ENCODE results near the gene EFCAB14.

Gene EFCAB14

DNA sequence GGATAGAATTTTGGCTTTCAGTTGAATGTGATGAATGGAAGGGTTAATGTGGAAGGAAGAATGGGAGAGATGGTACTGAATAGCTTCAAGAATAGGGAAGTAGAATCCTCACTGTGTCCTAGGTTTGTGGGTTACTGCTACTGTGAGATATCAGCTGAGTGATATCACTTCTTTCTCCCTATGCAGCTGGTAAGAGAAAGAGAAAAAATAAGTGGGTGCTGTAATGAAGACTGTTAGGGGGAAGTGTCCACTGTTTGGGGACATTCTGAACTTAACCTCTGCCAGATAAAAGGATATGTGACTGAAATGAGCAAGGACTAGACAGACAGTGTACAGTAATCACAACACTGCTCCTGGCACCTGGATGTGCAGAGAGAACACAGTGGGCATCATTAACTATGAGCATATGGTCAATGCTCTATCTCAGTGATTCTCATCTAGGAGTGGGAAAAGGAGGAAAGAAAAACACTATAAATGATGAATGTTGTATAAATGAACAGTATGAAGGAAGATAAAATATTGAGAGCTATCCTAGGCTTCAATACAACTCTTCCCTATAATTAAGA is 76.7 kb downstream of the EFCAB14 start:
- Histone ChIP-seq H3K4me2 (ENCODE audit: insufficient read depth, low read length) (no peak overlapping the region), H3K27me3 (ENCODE audit: insufficient read depth, low read length, poor library complexity) (no peaks in the 10 kb centered on the region), H3K79me2 (ENCODE audit: insufficient read depth, low read length) (no peaks in the 10 kb centered on the region), H2AFZ (ENCODE audit: low read depth, low read length) (no peak overlapping the region), H3K4me3 (ENCODE audit: low read depth in 1 of 2, low read length in 2 of 2) (no peak overlapping the region), H3K27ac (ENCODE audit: low read length) (no peak overlapping the region), H3K9me3 (ENCODE audit: insufficient read depth, low read length, severe bottlenecking) (no peaks in the 10 kb centered on the region), H3K9ac (ENCODE audit: low read depth, low read length) (no peak overlapping the region), H3K4me1 (ENCODE audit: insufficient read depth, low read length) (no peaks in the 10 kb centered on the region), H3K36me3 (ENCODE audit: insufficient read depth, low read length) (peaks cover 6% of the 10 kb centered on the region; the same call in 1 of the 2 replicates), H4K20me1 (ENCODE audit: insufficient read depth, low read length) (no peaks in the 10 kb centered on the region)
- DNase-seq (no peak), ATAC-seq (ENCODE audit: insufficient read depth, low read depth) (no peak)
- TF ChIP-seq, protein P1, sequence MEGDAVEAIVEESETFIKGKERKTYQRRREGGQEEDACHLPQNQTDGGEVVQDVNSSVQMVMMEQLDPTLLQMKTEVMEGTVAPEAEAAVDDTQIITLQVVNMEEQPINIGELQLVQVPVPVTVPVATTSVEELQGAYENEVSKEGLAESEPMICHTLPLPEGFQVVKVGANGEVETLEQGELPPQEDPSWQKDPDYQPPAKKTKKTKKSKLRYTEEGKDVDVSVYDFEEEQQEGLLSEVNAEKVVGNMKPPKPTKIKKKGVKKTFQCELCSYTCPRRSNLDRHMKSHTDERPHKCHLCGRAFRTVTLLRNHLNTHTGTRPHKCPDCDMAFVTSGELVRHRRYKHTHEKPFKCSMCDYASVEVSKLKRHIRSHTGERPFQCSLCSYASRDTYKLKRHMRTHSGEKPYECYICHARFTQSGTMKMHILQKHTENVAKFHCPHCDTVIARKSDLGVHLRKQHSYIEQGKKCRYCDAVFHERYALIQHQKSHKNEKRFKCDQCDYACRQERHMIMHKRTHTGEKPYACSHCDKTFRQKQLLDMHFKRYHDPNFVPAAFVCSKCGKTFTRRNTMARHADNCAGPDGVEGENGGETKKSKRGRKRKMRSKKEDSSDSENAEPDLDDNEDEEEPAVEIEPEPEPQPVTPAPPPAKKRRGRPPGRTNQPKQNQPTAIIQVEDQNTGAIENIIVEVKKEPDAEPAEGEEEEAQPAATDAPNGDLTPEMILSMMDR (IDR thresholded peaks at IDR 0.05; ENCODE audit: borderline replicate concordance, extremely low read depth, low read length, poor library complexity, severe bottlenecking): no peak
- no peak for TF ChIP-seq EZH2 (IDR thresholded peaks at IDR 0.05; ENCODE audit: borderline replicate concordance, low read depth, low read length, severe bottlenecking)

- H2AFZ ChIP-seq (ENCODE audit: low read depth, low read length): no peak overlapping the region
- H3K4me3 ChIP-seq (ENCODE audit: low read depth in 1 of 2, low read length in 2 of 2): no peak overlapping the region
- TF ChIP-seq, protein P1 (IDR thresholded peaks at IDR 0.05; ENCODE audit: borderline replicate concordance, extremely low read depth, low read length, poor library complexity, severe bottlenecking): no peak
- no peak for TF ChIP-seq EZH2 (IDR thresholded peaks at IDR 0.05; ENCODE audit: borderline replicate concordance, low read depth, low read length, severe bottlenecking)
- H3K36me3 ChIP-seq (ENCODE audit: insufficient read depth, low read length): peaks cover 18% of the 10 kb centered on the region; the same call in 1 of the 2 replicates
- H3K4me1 ChIP-seq (ENCODE audit: insufficient read depth, low read length): no peaks in the 10 kb centered on the region
- H4K20me1 ChIP-seq (ENCODE audit: insufficient read depth, low read length): no peaks in the 10 kb centered on the region
- H3K9me3 ChIP-seq (ENCODE audit: insufficient read depth, low read length, severe bottlenecking): no peaks in the 10 kb centered on the region
- H3K27ac ChIP-seq (ENCODE audit: low read length): no peak overlapping the region
- DNase-seq: no peak
- no peaks in the 10 kb centered on the region for H3K27me3 ChIP-seq (ENCODE audit: insufficient read depth, low read length, poor library complexity)
- H3K79me2 ChIP-seq (ENCODE audit: insufficient read depth, low read length): no peaks in the 10 kb centered on the region
- H3K4me2 ChIP-seq (ENCODE audit: insufficient read depth, low read length): no peak overlapping the region
- H3K9ac ChIP-seq (ENCODE audit: low read depth, low read length): no peak overlapping the region
- ATAC-seq (ENCODE audit: insufficient read depth, low read depth): no peak
Observed at GRCh38 chr1:46639547-46639946, 79.4 kb downstream of the EFCAB14 start.

DNA sequence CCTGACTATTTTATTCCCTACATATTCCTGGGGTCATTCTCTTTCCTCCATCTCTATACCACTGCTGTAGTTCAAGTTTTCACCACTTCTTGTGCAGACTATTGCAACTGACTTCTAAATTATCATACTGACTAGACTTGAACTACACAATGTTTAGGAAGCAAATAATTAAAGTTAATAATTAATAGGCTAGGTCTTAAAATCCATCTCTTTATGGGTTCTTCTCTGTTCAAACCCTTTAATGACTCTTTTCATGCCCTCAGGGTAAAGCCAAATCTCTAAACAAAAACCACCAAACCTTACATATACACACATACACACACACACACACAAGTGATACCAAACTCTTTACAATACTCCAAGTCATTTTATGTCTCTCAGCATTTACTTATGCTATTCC is 80.0 kb downstream of the EFCAB14 start:
- H3K4me1 ChIP-seq (ENCODE audit: insufficient read depth, low read length): no peaks in the 10 kb centered on the region
- H3K9ac ChIP-seq (ENCODE audit: low read depth, low read length): no peak overlapping the region
- H3K9me3 ChIP-seq (ENCODE audit: insufficient read depth, low read length, severe bottlenecking): no peaks in the 10 kb centered on the region
- DNase-seq (no peak), ATAC-seq (ENCODE audit: insufficient read depth, low read depth) (no peak)
- no peaks in the 10 kb centered on the region for H3K79me2 ChIP-seq (ENCODE audit: insufficient read depth, low read length)
- no peaks in the 10 kb centered on the region for H3K27me3 ChIP-seq (ENCODE audit: insufficient read depth, low read length, poor library complexity)
- H2AFZ ChIP-seq (ENCODE audit: low read depth, low read length): no peak overlapping the region
- peaks cover 18% of the 10 kb centered on the region; the same call in 1 of the 2 replicates for H3K36me3 ChIP-seq (ENCODE audit: insufficient read depth, low read length)
- no peak overlapping the region for H3K27ac ChIP-seq (ENCODE audit: low read length)
- H3K4me3 ChIP-seq (ENCODE audit: low read depth in 1 of 2, low read length in 2 of 2): no peak overlapping the region
- no peak for TF ChIP-seq EZH2 (IDR thresholded peaks at IDR 0.05; ENCODE audit: borderline replicate concordance, low read depth, low read length, severe bottlenecking)
- TF ChIP-seq, protein P1 (IDR thresholded peaks at IDR 0.05; ENCODE audit: borderline replicate concordance, extremely low read depth, low read length, poor library complexity, severe bottlenecking): no peak
- no peaks in the 10 kb centered on the region for H4K20me1 ChIP-seq (ENCODE audit: insufficient read depth, low read length)
- no peak overlapping the region for H3K4me2 ChIP-seq (ENCODE audit: insufficient read depth, low read length)
